GM21825 (cell line): ENCODE results near the gene TBC1D23.
"Not testable (repeated sequence)": the region's sequence is repeated elsewhere in the genome, so short reads cannot be mapped to it uniquely, and the experiment has no call there.

Experiments used
- ATAC-seq: cut with Tn5 transposase; IDR thresholded peaks from one replicate; pipeline ENCODE4 v1.9.1; 2021; ENCODE audit warnings: mild to moderate bottlenecking, moderate library complexity; ENCODE audit not compliant: unreplicated experiment

TBC1D23 gene

DNA sequence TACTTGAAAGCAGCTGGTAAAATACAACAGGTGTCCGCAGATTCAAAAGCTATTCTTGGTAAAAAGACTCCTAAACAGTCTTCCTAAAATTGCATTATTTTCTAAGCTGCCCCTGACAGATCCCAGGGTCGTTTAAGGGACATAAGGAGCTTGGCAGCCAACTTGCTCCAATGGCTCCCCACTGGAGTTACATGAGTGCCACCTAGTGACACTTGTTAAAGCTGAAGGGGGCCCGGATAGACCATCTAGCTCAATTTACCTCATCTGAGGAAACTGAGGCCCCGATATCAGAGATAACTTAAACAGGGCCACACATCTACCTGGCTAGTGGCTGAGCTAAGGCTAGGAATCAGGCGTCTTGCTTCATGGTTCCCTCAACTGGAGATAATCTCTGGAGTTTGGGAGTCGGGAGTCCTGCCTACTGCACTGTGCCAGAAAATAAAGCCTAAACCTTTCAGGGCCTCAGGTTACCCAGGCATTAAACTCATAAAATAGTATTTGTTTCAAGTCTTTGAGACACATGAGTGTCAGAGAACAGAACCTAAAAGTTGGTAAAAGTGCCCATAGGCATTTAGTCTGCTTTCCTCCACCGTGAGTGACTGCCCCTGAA lies 6.5 kb upstream of the TBC1D23 start:
- ATAC-seq = no peak

DNA sequence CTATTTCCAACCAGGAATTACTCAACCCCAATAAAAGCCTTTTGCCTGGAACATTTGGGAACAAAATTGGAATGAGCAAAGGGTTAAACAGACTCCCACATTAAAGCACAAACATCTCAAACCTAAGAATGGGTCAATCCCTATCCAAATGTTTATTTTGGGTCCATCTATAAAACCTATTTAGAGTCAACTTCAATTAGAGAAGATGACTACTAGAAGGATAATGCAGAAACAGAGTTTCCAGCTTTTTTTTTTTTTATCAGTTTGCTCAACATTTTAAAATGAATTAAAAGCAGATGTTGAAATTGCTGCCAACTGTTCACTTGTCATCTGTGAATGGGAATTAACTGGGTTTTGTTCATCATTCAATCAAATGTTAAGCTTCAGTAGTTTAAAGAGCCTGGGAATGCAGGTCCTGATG lies 4.1 kb upstream of the TBC1D23 start:
- ATAC-seq = no peak

DNA sequence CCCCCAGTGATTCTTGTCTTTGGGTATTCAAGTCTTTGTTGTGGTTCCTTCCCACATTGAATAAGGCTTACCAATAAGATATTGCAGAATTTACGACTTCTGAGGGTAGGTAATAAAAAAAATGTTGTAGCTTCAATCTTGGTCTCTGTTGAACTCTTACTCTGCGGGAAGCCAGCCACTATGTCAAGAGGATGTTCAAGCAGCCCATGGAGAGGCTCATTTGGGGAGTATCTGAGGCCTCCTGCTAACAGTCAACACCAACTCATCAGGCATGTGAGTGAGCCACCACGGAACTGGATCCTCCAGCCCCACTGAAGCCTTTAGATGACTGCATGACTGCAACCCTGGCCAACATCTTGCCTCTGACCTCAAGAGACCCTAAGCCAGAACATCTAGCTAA lies 3.2 kb upstream of the TBC1D23 start:
- ATAC-seq = no peak

DNA sequence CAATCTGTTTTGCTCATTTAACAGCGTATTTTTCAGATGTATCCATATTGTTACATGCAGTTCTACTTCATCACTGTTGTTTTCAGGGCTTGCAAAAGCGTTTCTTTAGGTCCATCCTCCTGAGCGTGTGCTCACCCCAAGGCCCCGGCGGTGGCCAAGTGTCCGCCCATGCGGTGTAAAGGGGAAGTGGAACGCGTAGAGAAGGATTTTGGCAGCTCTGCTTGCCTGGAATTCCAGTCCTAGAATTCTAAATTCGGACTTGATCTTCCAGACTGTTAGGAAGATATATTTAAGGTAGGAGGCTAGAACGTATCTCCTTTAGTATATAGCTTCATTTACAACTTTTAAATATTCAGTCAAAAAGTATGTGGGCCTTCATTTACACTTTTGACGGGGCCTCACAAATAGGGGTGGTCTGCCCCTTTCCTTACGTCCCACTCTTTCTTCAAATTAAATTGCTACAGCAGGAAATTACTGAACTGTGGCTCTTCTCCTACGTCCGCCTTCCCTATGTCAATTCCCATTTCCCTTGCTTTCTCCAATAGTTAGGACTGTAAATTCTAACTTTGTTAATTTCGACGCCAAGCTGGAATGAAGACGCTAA lies 609 bp upstream of the TBC1D23 start:
- no peak for ATAC-seq

DNA sequence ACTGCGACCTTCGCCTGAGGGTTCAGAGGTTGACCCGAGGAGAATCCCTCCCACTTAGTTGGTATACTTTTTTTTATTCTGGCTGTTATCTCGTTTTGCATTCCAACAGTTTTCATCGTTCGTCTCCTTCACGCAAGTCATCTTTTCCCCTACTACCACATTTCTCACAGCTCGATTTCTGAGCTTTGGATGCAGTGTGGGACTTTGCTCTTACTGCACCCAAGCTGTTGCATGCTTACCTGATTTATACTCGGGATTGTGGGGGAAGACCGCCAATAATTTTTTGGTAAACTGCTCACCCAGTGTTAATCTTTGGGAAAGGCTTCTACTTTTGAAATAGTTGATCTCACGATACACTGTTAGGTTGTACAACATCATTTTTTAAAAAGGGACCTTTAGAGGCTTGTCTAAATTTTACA lies 702 bp downstream of the TBC1D23 start:
- no peak for ATAC-seq

DNA sequence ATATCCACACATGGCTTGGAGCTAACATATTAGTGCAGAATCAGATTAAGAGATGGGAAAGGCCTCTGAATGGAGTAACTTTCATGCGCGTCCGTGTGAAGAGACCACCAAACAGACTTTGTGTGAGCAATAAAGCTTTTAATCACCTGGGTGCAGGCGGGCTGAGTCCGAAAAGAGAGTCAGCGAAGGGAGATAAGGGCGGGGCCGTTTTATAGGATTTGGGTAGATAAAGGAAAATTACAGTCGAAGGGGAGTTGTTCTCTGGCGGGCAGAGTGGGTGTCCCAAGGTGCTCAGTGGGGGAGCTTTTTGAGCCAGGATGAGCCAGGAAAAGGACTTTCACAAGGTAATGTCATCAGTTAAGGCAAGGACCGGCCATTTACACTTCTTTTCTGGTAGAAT lies 2.1 kb downstream of the TBC1D23 start:
- ATAC-seq = not testable (repeated sequence)

DNA sequence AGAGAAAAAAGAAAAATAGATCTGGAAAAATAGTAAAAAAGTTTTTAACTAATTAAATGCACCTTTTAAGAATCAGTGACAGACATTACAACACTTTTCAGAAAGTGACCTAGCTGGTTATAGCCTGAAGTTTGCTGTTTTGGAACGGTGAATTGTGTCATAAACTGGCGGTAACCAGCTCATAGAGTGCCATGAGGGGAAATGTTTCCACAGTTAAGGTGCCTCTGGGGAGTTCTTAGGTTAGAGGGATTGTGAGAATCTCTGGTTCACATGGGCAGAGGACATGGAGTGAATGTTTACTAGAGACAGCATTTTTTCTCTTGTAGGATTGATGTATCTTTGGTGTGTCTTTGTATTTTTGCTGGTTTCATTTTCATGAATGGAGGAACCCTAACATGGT lies 2.8 kb downstream of the TBC1D23 start:
- ATAC-seq = no peak

DNA sequence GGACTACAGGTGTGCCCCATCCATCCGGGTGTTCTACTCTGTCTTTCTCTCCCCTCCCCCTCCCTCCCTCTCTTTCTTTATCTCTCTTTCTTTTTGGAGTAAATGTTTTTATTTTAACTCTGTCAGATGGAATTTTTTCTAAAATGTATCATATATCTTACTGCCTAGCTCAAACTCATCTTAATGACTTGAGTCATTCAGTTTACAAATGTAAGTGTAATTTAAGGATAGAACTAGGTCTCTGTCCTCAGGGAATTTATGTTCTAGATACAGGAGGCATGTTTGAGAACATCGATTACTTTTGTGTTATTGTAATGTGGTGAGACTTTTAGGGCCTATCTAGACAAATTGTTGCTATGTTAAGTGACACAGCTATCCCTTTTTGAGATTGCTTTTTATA lies 3.5 kb downstream of the TBC1D23 start:
- no peak for ATAC-seq

GRCh38 chr3:100265016-100265415 lies 4.2 kb downstream of the TBC1D23 start:
- ATAC-seq = no peak

DNA sequence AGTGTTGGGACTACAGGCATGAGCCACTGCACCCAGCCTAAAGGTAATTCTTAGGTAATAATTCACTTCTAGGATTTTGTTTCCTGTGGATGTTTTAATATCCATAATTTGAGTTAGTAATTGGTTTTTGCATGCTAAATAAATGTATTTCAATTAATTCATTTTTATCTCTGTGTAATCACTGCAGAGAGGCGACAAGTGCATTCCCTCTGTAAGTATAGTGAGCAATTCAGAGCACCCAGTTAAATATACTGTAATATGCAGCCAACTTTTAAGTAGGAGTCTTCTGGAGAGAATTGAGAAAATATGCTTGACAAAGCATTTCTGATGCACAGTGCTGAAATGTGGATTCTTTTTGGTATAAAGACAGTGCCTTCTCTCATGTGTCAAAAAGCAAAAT lies 5.7 kb downstream of the TBC1D23 start:
- no peak for ATAC-seq

DNA sequence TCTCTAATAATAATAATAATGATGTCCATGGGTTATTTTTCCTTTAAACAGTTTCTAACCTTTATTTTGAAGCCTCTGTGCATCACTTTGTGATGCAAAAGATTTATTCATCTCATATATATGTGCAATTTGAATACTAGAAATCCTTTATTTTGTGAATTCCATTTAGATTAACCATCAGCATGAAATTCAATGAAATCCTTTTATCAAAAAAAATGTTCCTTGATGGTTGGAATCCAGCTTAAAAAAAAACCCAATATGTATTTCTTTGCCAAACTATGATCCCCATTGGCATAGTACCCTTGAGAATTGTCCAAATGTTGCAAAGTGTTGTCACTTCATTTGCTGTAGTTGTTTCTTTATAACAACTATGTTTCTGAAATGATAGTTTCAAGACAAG lies 7.4 kb downstream of the TBC1D23 start:
- no peak for ATAC-seq

DNA sequence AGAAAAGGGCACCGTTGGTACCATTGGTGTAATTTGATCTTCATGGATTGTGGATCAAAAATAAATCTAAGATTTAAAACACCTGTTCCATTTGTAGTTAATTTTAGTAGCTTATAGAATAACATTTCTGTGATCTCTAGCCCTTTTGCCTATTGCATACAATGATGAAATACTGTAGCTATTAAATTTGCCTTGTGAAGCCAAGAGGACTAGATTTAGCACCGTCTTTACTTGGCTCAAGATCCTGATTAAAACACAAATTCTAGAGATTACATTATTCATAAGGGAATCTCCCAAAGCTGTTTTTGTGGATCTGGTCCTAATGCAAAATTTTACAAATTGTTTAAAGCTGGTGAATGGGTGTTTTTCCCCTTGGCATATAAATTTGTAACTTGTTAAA lies 8.2 kb downstream of the TBC1D23 start:
- no peak for ATAC-seq

- no peak for ATAC-seq
Measured at GRCh38 chr3:100269410-100270214, 8.8 kb downstream of the TBC1D23 start.

DNA sequence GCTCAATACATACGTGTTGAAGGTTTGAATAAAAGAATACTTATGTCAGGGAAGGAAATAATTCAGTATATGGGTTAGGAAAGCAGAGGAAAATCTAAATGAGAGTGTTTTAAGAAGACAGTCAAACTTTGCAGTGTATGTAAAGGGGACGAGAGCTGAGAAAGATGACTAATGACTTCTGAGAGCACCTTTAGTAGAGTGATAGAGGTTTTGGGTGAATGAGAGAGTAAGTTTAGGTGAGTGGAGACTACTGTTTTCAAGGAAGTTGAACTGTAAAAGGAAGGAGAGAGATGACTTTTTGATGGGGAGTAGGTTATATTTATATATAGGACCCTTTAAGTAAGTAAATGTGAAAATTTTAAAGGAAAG lies 9.4 kb downstream of the TBC1D23 start:
- ATAC-seq = no peak

DNA sequence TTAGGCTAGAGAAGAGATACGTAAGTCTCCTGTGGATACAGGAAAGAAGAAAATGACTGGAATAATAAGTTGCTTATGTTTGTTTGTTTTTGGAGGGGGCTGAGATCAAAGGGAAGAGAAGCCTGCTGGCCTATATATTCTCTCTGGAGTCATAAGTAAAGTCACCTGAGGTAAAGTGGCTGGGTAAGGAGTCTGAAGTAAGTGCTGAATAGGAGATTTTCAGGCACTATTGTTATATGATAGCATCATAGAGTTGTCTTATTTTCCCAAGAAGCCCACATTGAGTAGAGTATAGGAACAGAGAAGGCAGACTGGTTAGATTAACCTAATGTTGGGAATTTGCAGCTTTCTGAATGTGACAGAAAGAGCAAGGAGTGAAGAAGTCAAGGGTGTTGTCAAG lies 10.7 kb downstream of the TBC1D23 start:
- no peak for ATAC-seq

DNA sequence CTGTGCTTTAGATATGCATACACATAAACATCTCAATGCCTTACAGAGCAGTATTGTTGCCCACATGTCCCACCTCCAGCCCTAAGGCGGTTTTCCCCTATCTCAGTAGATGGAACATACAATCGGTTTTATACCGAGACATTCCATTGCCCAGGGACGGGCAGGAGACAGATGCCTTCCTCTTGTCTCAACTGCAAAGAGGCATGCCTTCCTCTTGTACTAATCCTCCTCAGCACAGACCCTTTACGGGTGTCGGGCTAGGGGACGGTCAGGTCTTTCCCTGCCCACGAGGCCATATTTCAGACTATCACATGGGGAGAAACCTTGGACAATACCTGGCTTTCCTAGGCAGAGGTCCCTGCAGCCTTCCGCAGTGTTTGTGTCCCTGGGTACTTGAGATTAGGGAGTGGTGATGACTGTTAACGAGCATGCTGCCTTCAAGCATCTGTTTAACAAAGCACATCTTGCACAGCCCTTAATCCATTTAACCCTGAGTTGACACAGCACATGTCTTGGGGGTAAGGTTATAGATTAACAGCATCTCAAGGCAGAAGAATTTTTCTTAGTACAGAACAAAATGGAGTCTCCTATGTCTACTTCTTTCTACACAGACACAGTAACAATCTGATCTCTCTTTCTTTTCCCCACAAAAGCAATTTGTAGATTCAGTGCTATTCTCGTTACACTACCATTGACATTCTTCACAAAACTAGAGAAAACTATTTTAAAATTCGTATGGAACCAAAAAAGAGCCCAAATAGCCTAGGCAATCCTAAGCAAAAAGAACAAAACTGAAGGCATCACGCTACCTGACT lies 12.2 kb downstream of the TBC1D23 start:
- ATAC-seq = not testable (repeated sequence)

DNA sequence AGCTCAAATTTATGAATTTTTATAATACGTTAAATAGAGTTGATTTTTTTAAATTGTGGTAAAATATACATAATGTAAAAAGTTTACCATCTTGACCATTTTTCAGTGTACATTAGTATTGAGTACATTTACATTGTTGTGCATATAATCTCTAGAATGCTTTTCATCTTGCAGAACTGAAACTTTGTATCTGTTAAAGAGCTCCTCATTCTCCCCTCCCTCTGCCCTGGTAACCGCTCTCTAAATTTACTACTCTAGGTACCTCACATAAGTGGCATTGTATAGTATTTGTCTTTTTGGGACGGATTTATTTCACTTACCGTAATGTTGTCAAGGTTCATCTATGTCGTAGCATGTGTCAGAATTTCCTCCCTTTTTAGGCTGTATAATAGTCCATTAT lies 13.6 kb downstream of the TBC1D23 start:
- no peak for ATAC-seq

GRCh38 chr3:100277255-100277800 lies 16.5 kb downstream of the TBC1D23 start:
- no peak for ATAC-seq

DNA sequence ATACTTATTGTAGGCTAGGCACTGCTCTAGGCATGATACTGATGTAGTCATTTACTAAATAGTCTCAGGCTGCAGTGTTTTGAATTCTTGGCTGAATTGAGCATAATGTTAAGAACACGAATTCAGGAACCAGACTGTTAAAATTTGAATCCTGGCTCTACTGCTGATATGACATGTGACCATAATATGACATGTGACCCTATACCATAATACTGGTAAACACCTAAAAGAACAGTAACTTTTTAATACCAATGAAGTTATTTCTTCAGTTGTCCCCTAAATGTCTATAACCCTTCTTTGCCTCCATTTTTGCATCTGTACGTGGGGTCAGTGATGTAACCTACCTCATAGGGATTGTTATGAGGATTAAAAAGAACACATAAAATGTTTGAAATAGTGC lies 18.1 kb downstream of the TBC1D23 start:
- no peak for ATAC-seq

DNA sequence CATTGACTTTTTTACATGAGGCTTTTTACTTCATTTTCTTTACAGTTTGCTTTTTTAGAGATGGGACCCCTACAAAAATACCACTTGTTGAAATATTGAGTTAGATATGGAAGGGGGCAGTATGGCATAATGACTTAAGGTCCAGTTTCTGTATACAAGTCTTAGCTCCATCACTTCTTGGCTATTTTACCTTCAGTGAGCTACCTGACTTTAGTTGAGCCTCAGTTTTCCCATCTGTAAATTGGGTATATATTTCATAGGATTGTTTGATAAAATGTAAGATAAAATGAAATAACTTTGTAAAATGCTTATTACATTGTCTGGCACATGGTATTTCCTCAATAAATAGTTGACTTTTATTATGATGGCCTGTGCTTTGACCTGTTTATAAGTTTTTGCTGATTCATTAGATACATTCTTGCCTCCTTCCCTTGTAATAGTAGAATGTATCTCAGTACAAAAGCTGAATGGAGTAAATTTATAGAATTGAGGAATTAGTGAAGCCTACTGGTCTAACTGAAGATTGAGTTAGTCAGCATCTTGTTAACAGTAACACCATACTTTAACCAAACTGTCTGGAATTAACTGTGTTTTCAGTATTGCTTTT lies 27.6 kb downstream of the TBC1D23 start:
- no peak for ATAC-seq

GRCh38 chr3:100289339-100289738 lies 28.5 kb downstream of the TBC1D23 start:
- ATAC-seq = no peak
